ENCODE results near the gene BICD1.

Gene BICD1

GRCh38 chr12:32353540-32353939 lies 246.9 kb downstream of the BICD1 start:
- DNase-seq (ENCODE audit: low spot score) = no peak

GRCh38 chr12:32357601-32358249 lies 251.1 kb downstream of the BICD1 start:
- DNase-seq (ENCODE audit: low spot score) = no peak

- DNase-seq (ENCODE audit: low spot score) = no peak
Measured at GRCh38 chr12:32360956-32361355, 254.3 kb downstream of the BICD1 start.

- DNase-seq (ENCODE audit: low spot score) = no peak
Measured at GRCh38 chr12:32362892-32363291, 256.2 kb downstream of the BICD1 start.

GRCh38 chr12:32365473-32366064 lies 258.9 kb downstream of the BICD1 start:
- DNase-seq (ENCODE audit: low spot score) = peak; percentile 79

GRCh38 chr12:32366714-32367113 lies 260.1 kb downstream of the BICD1 start:
- DNase-seq (ENCODE audit: low spot score) = no peak

GRCh38 chr12:32367381-32367780 lies 260.7 kb downstream of the BICD1 start:
- no peak for DNase-seq (ENCODE audit: low spot score)

GRCh38 chr12:32369202-32369601 lies 262.6 kb downstream of the BICD1 start:
- DNase-seq (ENCODE audit: low spot score) = no peak

- no peak for DNase-seq (ENCODE audit: low spot score)
Measured at GRCh38 chr12:32377344-32378055, 270.9 kb downstream of the BICD1 start.

- no peak for DNase-seq (ENCODE audit: low spot score)
Measured at GRCh38 chr12:32379213-32379612, 272.6 kb downstream of the BICD1 start.

GRCh38 chr12:32379667-32380066 lies 273.0 kb downstream of the BICD1 start:
- DNase-seq (ENCODE audit: low spot score) = no peak

- no peak for DNase-seq (ENCODE audit: low spot score)
Measured at GRCh38 chr12:32382226-32382625, 275.6 kb downstream of the BICD1 start.

- peak; percentile 18 for DNase-seq (ENCODE audit: low spot score)
Measured at GRCh38 chr12:32390572-32391219, 284.0 kb downstream of the BICD1 start.

- no peak for DNase-seq (ENCODE audit: low spot score)
Measured at GRCh38 chr12:32395026-32395425, 288.4 kb downstream of the BICD1 start.

GRCh38 chr12:32397696-32398095 lies 291.0 kb downstream of the BICD1 start:
- DNase-seq (ENCODE audit: low spot score) = no peak

- no peak for DNase-seq (ENCODE audit: low spot score)
Measured at GRCh38 chr12:32398181-32398580, 291.5 kb downstream of the BICD1 start.

- DNase-seq (ENCODE audit: low spot score) = no peak
Measured at GRCh38 chr12:32398816-32399369, 292.2 kb downstream of the BICD1 start.

- DNase-seq (ENCODE audit: low spot score) = peak; percentile 90
Measured at GRCh38 chr12:32399370-32400113, 292.9 kb downstream of the BICD1 start, which contains the start of gene FGD4. FGD4 (plus strand) TSS chr12:32399558.

- DNase-seq (ENCODE audit: low spot score) = peak; percentile 17
Measured at GRCh38 chr12:32400114-32400672, 293.5 kb downstream of the BICD1 start.

- no peak for DNase-seq (ENCODE audit: low spot score)
Measured at GRCh38 chr12:32400866-32401265, 294.2 kb downstream of the BICD1 start.

GRCh38 chr12:32402170-32402569 lies 295.5 kb downstream of the BICD1 start:
- DNase-seq (ENCODE audit: low spot score) = no peak

All from GM03348 (cell line).